ENCODE data around the gene HHIPL1.

Gene HHIPL1

GRCh38 chr14:99728981-99729451 is 84.1 kb downstream of the HHIPL1 start:
- Histone ChIP-seq H3K36me3 (no peaks in the 10 kb centered on the region), H3K9me3 (ENCODE audit: severe bottlenecking) (no peaks in the 10 kb centered on the region), H3K27ac (peak overlapping the region; percentile 7; the same call in 1 of the 2 replicates), H3K4me3 (ENCODE audit: low read depth, low read length) (no peak overlapping the region), H3K27me3 (ENCODE audit: insufficient read depth, low read depth, severe bottlenecking) (no peaks in the 10 kb centered on the region)
- no peak for TF ChIP-seq CTCF (IDR thresholded peaks at IDR 0.05; ENCODE audit: low read depth, low read length)
- DNase-seq = peak; percentile 51

Data from WERI-Rb-1 (cell line).